GM04504 (cell line): ENCODE results near the gene AFF1.
"Not testable (repeated sequence)": the region's sequence is repeated elsewhere in the genome, so short reads cannot be mapped to it uniquely, and the experiment has no call there.

Experiments used
- DNase-seq: peaks from one replicate; pipeline ENCODE4 v3.0.0-alpha.2; 2012; ENCODE audit warnings: low read depth

Gene AFF1

DNA sequence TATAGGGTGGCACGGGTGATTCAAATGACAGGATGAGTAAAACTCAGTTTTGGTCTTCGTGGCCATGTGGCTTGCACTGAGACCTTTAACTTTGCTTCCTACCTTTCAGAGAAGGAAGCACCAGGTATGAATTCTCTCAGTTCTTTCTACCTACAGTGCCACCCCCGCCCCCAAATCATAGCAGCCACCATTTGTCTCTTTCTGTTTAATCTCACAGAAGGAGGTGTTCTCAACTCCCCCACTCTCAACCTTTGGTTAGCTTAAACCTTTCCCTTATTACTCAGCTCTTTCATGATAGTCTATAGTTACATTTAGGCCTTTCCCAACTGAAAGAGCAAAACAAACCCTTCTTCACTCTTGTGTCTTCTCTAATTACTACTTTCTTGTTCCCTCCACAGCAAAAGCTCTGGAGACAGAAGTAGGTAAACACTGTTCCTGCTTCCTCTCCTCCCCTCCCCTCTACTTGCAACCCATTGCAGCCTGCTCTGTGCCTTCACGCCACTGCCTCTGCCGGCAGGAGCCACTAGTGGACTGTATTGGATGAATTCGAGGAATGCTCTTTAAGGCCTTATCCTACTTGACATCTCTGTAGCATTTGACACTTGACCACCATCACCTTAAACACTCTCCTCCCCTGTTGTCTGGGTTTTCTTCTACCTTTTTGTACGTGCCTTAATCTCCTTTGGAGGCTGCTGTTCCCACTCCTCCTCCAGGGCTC is 123.7 kb downstream of the AFF1 start:
- no peak for DNase-seq

DNA sequence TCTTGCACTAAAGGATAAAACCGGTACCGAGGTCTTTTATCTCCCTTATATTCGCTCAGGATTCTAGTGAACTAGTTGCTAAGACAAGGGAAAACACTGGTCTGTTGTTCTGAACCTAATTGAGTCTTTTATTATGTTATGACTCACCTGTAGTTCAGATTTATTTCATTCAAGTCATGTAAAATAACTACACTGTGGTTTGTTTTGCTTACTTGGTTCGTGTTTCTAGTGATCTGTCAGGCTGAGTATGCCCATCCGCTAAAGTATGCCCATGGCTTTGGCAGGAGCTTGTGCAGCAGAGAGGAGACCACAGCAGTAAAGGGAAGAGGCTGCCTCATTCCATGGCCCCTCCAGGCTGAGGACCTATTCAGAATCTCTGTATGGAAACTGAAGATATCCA is 126.1 kb downstream of the AFF1 start:
- DNase-seq: peak; percentile 57

DNA sequence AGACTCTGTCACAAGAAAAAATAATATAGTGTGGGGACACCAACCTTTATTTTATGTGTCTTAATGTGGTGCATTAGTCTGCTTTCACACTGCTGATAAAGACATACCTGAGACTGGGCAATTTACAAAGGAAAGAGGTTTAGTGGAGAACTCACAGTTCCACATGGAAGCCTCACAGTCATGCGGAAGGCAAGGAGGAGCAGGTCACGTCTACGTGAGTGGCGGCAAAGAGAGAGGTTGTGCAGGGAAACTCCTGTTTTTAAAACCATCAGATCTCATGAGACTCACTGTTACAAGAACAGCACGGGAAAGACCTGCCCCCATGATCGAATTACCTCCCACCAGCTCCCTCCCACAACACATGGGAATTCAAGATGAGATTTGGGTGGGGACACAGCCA is 130.2 kb downstream of the AFF1 start:
- DNase-seq: no peak

DNA sequence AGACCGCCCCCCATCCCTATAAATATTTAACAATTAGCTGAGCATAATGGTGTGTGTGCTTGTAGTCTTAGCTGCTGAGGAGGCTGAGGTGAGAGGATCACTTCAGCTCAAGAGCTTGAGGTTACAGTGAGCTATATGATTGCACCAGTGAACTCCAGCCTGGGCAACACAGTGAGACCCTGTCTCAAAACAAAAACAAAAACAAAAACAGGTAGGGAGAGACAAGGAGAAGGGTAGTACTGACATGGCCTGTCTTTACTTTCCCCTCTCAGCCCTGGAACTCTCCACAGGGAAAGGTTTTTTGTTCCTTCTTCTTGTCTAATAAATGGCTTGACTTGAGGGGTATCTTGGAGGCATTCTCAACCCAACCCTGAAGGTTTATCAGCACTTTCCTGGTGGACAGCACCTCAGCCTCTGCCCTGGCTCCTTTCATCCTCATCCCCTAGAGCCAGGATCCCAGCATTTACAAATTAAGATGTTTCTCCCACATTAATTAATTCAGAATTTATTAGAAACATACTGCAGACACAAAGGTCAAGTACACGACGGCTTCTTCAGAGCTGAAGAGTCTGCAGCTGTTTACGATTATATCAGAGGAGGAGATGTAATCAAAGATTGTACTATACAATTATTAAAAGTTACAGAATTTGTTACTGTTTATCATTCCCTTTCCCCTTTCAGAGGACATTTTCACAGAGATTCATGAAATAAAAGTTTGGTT is 131.8 kb downstream of the AFF1 start:
- no peak for DNase-seq

DNA sequence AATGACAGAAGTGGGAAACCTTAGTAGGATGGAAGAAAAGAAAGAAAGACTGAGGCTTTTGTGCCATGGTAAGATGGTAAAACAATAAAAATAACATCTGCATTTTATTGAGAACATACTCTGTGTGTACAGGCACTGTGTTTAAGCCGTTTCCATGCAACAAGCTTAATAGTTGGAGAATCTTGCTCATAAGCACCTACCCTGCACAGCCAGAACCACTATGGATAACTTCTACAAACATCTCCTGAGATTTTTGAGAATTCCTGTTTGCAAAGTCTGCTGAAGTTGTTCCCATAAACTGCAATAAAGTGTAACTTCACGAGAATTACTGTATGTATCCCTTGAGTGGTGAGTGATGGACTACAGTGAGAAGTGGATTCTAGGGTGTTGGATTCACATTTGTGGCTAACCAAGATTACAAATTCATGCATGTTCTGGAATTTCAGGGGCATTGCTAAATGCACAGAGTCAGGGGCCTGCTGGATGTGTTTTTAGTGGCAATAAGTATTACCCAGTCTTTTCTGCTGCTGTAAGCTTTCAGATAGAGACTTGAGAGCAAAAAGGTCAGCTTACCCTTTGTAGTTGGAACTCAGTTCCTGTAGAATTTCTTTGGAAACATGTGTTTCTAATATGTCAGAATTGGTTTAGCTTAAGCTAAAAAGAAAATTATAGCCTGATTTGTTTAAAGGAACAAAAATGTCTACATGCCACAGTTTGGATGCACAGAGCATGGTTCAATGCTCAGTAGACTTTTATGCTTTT is 132.5 kb downstream of the AFF1 start:
- no peak for DNase-seq

DNA sequence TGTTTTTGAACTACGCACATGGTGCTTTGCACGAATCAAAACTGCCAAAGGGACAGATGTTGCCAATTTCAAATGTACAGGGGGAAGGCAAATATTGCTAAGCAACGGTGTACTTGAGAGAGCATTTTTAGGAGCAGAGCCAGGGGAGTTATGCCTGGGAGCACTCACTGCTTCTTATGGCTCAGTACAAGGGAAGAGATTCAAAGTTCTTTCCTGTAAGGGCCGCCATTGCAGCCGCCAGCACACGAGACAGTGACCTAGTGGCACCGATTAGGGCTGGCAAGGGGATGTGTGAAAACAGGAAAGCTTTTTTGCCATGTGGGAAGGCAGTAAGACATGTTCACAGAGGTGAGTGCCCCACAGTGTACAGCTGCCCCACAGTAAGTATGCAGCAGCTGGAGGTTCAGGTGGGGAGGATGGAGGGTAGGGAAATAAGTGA is 133.8 kb downstream of the AFF1 start:
- no peak for DNase-seq

DNA sequence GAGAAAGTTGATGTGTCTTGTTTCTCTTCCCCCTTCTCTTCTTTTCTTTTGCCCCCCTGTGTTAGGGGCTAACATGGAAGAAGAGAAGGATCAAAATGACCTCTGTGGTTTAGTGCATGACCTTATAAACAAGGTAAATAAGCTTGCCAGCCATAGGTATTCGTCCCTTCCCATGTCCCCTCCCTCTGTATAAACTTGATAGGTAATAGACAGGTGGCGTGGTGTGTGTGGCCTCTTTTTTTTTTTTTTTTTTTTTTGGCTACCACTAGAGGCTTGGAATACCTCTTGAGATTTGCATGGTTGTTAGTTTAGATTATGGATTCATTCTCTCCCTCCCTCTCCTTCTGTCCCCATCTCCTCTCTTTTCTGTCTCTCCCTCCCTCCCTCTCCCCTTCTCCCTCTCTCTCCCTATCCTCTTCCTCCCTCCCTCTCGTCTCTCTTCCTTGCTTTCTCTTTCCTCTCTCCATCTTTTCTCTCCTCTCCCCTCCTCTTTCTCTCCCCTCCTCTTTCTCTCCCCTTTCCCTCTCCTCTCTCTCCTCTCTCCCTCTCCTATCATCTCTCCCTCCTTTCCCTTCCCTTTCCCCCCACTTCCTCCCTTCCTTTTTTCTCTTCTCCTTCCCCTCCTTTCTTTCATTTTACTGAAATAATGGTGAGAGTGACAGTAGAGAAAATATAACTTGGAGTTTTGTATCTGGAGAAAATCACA is 134.4 kb downstream of the AFF1 start:
- no peak for DNase-seq

DNA sequence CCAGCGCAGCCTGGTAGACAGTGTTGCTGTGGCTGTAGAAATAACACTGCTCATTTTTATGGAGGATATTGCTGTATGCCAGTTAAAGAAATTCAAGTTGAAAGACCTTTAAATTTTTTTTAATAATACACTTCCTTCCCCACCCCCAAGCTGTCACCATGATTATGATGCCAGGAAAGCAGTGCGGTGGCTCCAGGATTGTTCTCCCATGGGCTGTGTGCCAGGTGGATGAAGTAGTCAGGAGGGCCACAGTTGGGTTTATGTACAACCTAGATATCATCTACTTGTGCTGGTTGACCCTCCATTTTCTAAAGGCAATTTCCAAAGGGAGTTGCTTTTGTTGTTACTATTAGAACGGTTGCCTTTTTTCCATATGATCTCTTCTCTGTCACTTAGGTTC is 136.6 kb downstream of the AFF1 start:
- DNase-seq: no peak

DNA sequence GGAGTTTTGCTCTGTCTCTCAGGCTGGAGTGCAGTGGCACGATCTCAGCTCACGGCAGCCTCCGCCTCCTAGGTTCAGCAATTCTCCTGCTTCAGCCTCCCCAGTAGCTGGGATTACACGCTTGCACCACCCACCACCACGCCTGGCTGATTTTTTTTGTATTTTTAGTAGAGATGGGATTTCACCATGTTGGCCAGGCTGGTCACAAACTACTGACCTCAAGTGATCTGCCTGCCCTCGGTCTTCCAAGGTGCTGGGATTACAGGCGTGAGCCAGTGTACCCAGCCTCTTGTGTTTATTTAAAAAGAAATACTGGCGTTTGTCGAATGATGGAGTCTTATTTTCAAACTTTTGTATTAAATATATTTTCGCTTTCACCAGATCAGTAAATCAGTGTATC is 137.7 kb downstream of the AFF1 start:
- not testable (repeated sequence) for DNase-seq

DNA sequence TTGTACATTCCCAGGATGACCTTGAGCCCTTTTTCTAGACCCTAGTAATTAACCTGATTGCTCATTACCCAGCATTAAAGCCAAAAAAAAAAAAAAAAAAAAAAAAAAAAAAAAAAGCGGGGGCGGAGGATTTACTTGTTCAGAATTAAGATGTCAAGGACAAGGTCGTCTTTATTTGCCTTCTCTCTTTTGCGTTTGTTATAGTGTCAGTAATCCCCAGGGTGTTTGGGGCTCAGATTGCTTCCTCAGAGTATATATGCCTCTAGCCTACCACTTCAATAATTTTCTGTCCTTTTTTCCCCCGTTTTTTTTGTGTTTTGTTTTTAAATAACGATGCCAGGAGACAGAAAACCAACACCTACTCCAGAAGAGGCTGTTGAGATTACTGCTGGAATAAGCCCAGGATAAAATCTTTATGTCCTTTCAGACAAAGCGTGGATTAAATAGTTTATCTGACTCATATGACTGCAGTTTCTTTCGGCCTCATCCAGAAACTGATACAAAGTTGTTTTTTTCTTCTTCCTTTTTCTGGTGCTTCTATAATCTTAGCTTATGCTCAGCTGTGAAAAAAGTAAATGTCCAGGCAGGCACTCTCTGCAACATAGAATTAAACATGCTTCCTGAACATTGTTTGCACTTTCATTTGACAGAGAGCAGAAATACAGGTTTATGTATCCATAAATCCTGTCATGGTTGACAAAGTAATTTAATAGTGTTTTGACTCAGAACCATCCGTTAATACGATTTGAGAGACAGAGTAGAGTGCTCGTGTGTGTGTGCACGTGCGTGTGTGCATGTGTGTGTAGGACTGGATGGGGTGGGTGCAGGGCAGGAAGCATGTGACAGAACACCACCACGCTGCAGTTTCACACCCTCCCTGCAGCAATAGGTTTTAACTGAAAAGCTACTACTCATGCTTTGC is 138.6 kb downstream of the AFF1 start:
- DNase-seq: no peak

DNA sequence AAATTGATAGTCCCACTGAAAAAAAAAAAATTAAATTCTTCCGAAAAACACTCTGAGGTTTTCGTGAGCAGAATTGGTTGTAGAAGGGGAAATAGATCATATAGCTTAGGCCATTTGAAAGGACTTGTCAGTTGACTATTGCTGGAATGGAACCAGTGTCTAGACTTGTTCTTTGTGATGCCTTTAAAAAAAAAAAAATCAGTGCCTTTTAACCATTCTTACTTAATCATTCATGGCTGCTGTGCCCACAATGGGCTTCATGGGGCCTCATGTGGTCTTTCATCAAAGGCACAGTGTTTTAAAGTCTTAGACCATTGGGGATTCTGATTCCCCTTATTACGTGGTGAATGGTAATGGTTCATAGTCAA is 139.3 kb downstream of the AFF1 start:
- DNase-seq: no peak

DNA sequence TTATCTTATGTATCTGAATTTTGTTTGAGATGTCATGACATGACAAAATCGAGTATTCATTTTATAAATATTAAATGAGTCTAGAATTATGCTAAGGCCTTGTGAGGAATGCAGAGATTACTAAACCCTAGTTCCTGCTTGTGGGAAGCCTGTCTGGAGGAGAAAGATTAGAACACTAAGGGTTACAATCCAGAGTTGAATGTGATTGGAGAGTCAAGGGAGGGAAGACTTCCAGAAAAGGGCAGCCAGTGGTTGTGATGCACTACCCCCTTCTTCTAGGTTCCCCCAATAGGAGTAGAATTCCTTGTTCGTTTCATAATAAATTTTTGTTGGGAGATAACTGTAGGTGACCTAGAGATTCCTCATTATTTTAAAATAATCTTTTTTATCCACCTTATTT is 141.1 kb downstream of the AFF1 start:
- DNase-seq: no peak

DNA sequence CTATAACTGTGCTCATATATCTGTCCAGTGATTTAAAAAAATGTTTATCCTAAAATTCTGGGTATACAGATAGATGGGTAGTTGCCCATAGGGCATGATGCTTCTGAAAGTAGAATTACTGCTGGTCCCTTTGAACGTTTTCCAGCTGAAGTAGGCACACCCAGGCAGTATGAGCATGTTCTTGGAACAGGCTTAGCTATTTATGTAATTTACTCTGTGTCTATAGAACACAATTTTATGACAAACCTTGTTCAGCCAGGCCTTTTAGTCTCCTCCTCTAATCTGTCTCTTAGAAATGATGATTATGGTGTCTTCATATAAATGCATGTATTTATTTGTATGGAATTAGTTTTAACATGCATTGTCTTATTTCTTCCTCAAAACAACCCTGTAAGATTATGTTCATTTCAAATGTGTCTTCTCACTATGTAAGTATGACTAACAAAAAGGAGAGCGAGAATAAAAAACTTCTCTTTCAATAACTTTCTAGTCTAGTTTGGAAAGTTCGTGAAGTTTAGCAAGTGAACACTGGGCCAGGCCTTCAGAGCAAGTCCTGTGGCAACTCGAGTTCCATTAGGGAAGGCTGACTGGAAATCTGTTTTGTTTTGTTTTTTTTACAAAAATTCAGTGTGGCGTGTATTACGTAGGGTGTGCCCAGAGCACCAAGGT is 142.0 kb downstream of the AFF1 start:
- no peak for DNase-seq

DNA sequence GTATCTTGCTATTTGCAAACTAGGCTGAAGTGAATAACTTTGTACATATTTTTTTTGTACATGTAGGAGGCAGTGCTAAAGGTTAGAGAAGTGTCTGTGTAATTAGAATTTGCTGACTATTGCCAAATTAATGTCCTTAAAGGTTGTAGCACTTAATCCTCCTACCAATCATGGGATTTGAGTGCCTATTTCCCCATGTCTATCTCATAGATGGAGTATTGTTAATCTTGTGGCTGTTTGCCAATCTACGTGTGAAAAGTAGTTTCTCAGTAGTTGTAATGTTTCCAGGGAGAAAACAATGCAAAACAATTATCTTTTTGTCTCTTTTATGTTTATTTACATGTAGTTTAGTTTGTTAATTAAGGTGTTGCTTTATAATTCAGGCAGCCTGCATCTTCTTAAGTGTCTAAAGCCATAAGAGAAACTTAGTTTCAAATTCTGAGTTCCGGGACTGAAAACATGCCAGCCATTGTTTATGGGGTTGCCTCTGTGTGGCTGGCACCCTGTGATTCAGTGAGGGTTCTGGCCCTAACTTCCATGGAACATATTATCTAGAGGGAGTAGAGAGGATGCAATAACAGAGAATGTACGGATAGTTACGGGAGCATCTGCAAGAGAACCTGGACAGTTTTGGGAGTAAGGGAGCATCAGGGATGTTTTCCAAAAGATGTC is 143.2 kb downstream of the AFF1 start:
- no peak for DNase-seq

DNA sequence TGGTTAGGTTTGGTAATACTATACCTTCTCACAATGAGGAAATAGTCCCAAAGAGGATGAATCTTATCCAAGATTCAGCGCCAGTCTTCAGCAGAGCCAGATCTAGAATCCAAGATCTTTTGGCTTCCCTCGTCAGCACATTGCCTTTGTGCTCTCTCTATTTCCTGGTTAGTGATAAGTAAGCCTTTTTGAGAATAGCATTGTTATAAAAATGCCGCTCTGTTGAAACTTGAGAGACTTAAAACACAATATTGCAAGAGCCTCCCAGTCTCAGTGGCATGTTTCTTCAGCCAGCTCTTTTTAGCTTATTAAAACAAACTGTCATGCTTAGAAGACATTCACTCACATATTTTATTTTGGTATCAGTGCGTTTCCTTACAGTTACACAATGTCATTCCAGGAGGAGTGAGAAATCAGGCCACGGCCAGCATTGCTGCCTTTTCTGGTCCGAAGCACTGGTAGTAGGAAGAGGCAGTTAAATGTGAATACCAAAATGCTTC is 144.2 kb downstream of the AFF1 start:
- peak; percentile 62 for DNase-seq

DNA sequence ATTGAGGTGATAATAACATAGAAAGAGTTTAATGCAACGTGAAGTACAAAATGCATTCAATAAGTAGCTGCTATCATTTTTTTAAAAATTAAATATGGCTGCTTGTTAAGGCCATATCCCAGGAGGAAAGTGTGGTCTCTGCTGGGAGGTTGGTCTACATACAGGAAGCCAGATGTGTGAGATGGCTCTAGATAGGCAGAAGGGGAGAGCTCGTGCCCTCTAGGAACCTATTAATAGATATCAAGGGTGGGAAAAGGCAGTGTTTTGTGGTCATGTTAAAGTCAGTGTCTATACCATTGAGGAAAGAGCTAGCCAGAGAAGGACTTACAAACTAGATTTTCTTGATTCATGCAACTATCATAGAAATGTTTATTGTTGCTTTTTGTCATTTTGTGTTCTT is 145.2 kb downstream of the AFF1 start:
- DNase-seq: no peak

DNA sequence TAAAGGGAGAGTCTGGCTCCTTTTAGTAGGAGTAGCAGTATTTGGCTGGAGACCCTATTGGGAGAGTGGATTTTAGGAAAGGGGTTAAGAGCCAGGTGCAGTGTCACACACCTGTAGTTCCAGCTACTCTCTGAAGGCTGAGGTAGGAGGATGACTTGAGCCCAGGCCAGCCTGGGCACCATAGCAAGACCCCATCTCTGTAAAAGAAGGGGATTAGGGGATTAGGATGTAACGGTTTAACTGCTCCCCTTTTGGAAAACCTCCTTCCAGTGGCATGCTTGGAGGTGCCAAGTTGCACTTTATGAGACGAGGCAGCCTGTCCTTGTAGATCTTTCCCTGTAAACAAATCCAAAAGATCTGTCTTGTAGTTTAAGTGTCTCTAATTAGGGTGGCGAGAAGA is 145.7 kb downstream of the AFF1 start:
- no peak for DNase-seq

DNA sequence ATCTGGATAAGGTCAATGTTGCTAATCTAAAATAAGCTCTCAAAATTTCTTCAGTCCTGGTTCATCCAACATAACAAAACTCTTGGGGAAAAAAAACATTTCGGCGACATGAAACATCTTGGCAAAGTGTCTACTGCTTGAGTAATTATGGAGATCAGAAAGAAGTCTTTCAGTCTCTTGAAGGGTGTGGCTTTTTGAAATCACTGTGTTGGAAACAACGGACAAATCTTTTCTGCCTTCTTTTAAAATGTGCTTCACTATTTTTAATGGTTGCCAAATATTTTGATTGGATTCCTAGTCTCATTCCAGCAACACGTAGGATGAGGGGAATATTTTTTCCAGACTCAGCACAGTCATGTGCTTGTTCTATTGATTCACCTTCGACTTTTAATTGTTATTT is 147.0 kb downstream of the AFF1 start:
- no peak for DNase-seq

DNA sequence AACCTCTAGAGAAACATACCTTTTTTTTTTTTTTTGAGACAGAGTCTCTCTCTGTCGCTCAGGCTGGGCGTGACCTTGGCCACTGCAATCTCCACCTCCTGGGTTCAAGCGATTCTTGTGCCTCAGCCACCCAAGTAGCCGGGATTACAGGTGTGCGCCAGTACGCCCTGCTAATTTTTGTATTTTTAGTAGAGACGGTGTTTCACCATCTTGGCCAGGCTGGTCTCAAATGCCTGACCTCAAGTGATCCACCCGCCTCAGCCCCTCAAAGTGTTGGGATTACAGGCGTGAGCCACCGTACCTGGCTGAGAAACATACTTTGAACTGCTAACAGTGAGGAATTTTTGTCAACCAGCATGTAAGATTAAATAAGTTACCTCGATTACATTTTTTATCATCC is 150.9 kb downstream of the AFF1 start:
- DNase-seq: not testable (repeated sequence)
